Keratinocyte (primary cell): ENCODE data around the gene HHIPL1.

ENCODE experiments used
- EZH2 ChIP-seq: IDR thresholded peaks from one replicate; pipeline ENCODE4 v1.6.1; 2012; ENCODE audit warnings: inconsistent platforms, mild to moderate bottlenecking, low read length, moderate library complexity
- TF ChIP-seq, protein P1 (sequence below), 3 experiments: IDR thresholded peaks in 1 of 3; conservative IDR thresholded peaks in 1 of 3; optimal IDR thresholded peaks in 1 of 3; 2 replicates in 2 of 3; 3 replicates in 1 of 3; pipeline versions ENCODE3 to v1.5.1; 2011; ENCODE audit warnings: low read length in 3 of 3, mild to moderate bottlenecking in 3 of 3, moderate library complexity in 2 of 3, control low read depth in 1 of 3, inconsistent platforms in 1 of 3; ENCODE audit not compliant: insufficient read depth in 2 of 3; ENCODE audit errors: extremely low read depth in 1 of 3

DNA sequence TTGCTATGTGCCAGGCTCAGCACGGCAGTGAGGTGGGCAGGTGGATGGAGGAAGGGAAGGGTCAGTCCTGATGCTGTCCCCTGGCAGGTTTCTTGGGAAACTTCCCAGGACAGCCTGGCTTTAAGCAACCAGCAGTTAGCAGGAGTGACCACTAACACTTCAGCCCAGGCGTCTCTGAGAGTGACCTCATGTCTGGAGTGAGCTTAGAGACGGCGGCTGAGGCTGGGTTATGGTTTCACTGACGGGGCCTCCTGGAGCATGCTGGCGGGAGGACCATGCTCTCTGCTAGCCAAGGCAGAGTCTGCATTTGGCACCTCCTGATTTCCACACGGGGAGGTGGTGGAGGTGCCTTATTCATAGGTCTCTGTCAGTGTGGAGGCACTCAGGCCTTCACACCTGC, 2.5 kb downstream of the HHIPL1 start:
- TF ChIP-seq, protein P1, sequence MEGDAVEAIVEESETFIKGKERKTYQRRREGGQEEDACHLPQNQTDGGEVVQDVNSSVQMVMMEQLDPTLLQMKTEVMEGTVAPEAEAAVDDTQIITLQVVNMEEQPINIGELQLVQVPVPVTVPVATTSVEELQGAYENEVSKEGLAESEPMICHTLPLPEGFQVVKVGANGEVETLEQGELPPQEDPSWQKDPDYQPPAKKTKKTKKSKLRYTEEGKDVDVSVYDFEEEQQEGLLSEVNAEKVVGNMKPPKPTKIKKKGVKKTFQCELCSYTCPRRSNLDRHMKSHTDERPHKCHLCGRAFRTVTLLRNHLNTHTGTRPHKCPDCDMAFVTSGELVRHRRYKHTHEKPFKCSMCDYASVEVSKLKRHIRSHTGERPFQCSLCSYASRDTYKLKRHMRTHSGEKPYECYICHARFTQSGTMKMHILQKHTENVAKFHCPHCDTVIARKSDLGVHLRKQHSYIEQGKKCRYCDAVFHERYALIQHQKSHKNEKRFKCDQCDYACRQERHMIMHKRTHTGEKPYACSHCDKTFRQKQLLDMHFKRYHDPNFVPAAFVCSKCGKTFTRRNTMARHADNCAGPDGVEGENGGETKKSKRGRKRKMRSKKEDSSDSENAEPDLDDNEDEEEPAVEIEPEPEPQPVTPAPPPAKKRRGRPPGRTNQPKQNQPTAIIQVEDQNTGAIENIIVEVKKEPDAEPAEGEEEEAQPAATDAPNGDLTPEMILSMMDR (optimal IDR thresholded peaks at IDR 0.05 in 1 of 3, IDR thresholded peaks at IDR 0.05 in 1 of 3, conservative IDR thresholded peaks at IDR 0.05 in 1 of 3; ENCODE audit: extremely low read depth in 1 of 3, insufficient read depth in 2 of 3, low read length in 3 of 3) = no peak
- TF ChIP-seq EZH2 = no peak
